ENCODE measurements around the gene LAMTOR2.

DNA sequence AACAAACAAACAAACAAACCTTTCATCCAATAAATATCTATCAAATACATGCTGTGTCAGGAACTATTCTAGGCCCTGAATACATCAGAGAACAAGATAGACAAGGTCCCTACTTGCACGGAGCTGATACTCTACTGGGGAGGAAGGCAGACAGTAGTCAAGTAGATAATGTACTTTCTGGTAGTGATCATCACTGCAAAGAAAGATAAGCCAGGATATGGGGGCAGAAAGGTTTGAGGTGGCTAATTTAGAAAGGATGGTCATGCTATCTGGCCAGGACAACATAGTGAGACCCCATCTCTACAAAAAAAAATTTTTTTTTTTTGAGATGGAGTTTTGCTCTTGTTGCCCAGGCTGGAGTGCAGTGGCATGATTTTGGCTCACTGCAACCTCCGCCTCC lies 37.0 kb downstream of the LAMTOR2 start:
- TF ChIP-seq FOXP2 (optimal IDR thresholded peaks at IDR 0.05; ENCODE audit: borderline replicate concordance, extremely low read depth, extremely low read length, insufficient read depth) = no peak
- TF ChIP-seq REST (IDR thresholded peaks at IDR 0.05; ENCODE audit: insufficient read depth in 1 of 2, low read depth in 2 of 2, low read length in 2 of 2) = no peak

Data from PFSK-1 (cell line).